Measurements from ENCODE around the gene MRO. TPM values are rescaled to one million over a fixed set of nuclear protein-coding genes. Genes with fewer than 3 reads are reported as not detected.

Gene MRO
- total RNA-seq, 1 experiment from 2014 or later = 0.84 TPM

GRCh38 chr18:50822756-50823155 lies 2.9 kb upstream of the MRO start:
- H3K9me3 ChIP-seq (ENCODE audit: control insufficient read depth in 1 of 2, insufficient read depth in 1 of 2, low read depth in 1 of 2, low read length in 2 of 2) = no peaks in the 10 kb centered on the region
- H3K4me3 ChIP-seq (replicated peaks in 1 of 2; ENCODE audit: low read depth in 1 of 2, low read length in 2 of 2) = no peak overlapping the region
- CTCF ChIA-PET = no interaction called here
- no peaks in the 10 kb centered on the region for H3K27me3 ChIP-seq (ENCODE audit: insufficient read depth, low read length)
- no peaks in the 10 kb centered on the region for H3K9me2 ChIP-seq (ENCODE audit: insufficient read depth)
- POLR2A ChIA-PET = no interaction called here
- intact Hi-C loops (cut with micrococcal nuclease) = loop anchor here (5.0 kb wide), 3 partner anchors 45 to 210 kb away; partner anchors contain the start of genes ELAC1 and SMAD4
- ATAC-seq = no peak
- DNase-seq (ENCODE audit: low read depth, low spot score) = no peak
- H3K9ac ChIP-seq (ENCODE audit: low read length) = no peak overlapping the region
- H3K27ac ChIP-seq (ENCODE audit: low read depth, low read length) = no peak overlapping the region
- RAD21 ChIA-PET (ENCODE audit: low non-redundant PET in 1 of 2, low total read pairs in 2 of 2, uncharacterized antibody in 2 of 2, unreplicated experiment in 2 of 2) = no interaction called here
- no peak overlapping the region for H2AFZ ChIP-seq (ENCODE audit: low read depth, low read length, poor library complexity, severe bottlenecking)
- H3K36me3 ChIP-seq (ENCODE audit: control insufficient read depth in 1 of 2, insufficient read depth in 2 of 2, low read length in 2 of 2) = no peaks in the 10 kb centered on the region
- H4K20me1 ChIP-seq (ENCODE audit: insufficient read depth) = no peaks in the 10 kb centered on the region
- TF ChIP-seq FOSL1 (IDR thresholded peaks at IDR 0.05; ENCODE audit: low read depth) = no peak
- TF ChIP-seq RAD21 (IDR thresholded peaks at IDR 0.05; ENCODE audit: low read depth) = no peak
- no peak for TF ChIP-seq JUND (IDR thresholded peaks at IDR 0.05)
- no peak for TF ChIP-seq POLR2AphosphoS5 (IDR thresholded peaks at IDR 0.05; ENCODE audit: low read depth, low read length)
- TF ChIP-seq REST (IDR thresholded peaks at IDR 0.05; ENCODE audit: low read depth) = no peak
- TF ChIP-seq, protein P1, sequence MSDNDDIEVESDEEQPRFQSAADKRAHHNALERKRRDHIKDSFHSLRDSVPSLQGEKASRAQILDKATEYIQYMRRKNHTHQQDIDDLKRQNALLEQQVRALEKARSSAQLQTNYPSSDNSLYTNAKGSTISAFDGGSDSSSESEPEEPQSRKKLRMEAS (IDR thresholded peaks at IDR 0.05) = no peak
- H3K4me2 ChIP-seq (ENCODE audit: low read length) = no peak overlapping the region
- H3K79me2 ChIP-seq (ENCODE audit: insufficient read depth, low read length) = no peaks in the 10 kb centered on the region
- BruUV-seq (replicated peaks) = no TSS peak
- peaks cover 3 to 22% of the 10 kb centered on the region in 2 experiments; a peak in 3 of 4 replicates for H3K4me1 ChIP-seq (ENCODE audit: control insufficient read depth in 1 of 2, insufficient read depth in 2 of 2, low read length in 2 of 2)

Measured in HCT116 (cell line).